ENCODE measurements around the gene SHISA6.

Gene SHISA6

DNA sequence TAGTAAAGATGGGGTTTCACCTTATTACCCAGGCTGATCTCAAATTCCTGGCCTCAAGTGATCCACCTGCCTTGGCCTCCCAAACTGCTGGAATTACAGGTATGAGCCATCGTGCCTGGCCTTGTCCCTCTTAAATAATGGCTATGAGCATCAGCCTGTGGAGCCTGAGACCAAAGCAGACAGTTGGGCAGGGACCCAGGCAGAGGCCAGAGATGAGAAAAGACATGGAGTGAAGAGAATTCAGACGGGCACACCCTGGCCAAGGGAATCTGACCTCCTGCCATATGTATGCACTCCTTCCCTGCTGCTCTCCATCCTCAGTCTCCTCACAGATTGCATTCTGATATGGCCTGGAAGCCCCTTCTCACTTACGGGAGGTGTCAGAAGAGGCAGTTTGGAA is 258.9 kb downstream of the SHISA6 start:
- TF ChIP-seq, protein P1, sequence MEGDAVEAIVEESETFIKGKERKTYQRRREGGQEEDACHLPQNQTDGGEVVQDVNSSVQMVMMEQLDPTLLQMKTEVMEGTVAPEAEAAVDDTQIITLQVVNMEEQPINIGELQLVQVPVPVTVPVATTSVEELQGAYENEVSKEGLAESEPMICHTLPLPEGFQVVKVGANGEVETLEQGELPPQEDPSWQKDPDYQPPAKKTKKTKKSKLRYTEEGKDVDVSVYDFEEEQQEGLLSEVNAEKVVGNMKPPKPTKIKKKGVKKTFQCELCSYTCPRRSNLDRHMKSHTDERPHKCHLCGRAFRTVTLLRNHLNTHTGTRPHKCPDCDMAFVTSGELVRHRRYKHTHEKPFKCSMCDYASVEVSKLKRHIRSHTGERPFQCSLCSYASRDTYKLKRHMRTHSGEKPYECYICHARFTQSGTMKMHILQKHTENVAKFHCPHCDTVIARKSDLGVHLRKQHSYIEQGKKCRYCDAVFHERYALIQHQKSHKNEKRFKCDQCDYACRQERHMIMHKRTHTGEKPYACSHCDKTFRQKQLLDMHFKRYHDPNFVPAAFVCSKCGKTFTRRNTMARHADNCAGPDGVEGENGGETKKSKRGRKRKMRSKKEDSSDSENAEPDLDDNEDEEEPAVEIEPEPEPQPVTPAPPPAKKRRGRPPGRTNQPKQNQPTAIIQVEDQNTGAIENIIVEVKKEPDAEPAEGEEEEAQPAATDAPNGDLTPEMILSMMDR (conservative IDR thresholded peaks at IDR 0.05; ENCODE audit: low read depth, low read length) = no peak
- no peak overlapping the region for H3K4me3 ChIP-seq (ENCODE audit: low read length)
- no peak for DNase-seq (ENCODE audit: low read depth)

DNA sequence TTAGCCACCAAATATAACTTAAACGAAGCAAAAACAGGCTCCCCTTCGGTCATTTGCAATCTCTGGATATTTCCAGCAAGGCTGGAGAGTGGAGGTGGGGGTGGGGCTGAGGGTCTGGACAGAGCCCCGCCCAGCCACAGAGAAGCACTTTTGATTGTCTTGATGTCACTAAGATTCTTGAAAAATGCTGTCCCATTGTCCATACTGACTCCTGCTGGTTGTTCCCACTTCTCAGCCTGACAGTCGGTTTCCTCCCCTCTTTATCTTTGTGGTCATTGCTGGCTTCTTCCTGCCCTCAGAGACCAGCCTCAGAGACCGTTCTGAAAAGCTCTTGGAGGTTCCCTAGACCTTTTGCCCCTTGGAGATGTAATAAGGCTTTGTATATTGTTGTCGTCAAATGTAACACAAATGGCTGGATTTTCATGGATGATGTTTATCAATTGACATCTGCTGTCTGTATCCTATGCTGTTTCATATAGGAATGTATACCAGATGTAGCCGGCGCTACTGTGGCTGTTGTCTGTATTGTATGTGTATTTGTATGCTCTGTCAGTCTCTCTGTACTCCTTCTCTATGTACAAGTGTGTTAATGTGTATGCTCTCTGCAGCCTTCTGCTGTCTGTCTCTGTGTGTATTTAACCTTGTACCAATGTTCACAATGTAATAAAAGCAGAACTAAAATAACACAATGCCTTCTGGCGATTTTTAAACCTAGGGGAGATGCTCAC is 262.5 kb downstream of the SHISA6 start:
- TF ChIP-seq, protein P1 (conservative IDR thresholded peaks at IDR 0.05; ENCODE audit: low read depth, low read length) = no peak
- H3K4me3 ChIP-seq (ENCODE audit: low read length) = no peak overlapping the region
- no peak for DNase-seq (ENCODE audit: low read depth)

DNA sequence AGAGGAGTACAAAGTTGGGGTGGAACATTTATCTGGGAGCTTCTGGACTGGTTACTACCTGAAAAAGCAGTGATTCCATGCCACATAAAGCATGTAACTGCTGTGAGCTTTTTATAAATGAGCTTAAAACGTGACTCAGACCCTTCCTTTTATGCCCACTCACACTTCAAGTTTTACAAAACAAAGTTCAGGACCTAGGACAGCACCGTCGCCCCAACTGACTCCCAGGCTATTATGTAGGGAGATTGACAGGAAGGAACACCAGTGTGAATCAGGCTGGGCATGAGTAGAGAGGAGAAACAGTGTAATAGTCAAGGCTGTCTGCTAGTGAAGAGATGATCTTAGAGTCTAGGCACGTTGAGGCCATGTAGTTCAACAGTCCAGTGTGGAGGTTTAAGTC is 265.6 kb downstream of the SHISA6 start:
- no peak for DNase-seq (ENCODE audit: low read depth)
- TF ChIP-seq, protein P1 (conservative IDR thresholded peaks at IDR 0.05; ENCODE audit: low read depth, low read length) = no peak
- no peak overlapping the region for H3K4me3 ChIP-seq (ENCODE audit: low read length)

DNA sequence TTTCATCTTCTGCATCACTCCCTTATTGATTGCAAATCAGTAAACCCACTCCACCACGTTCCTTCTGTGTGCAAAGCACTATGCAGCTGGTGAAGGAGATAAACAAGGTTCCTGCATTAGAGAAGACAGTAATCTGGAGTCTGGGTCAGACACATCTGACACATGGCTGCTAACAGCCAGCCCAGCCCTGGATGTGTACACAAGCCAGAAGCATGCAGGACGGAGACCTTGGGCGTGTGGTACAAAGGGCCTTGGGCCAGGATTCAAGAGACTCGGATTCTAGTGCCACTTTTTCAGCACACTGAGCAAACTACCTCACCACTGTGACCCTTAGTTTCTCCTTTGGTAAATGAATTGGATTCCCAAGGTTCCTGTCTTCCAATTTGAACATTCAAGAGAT is 270.7 kb downstream of the SHISA6 start:
- TF ChIP-seq, protein P1 (conservative IDR thresholded peaks at IDR 0.05; ENCODE audit: low read depth, low read length) = no peak
- DNase-seq (ENCODE audit: low read depth) = no peak
- no peak overlapping the region for H3K4me3 ChIP-seq (ENCODE audit: low read length)

DNA sequence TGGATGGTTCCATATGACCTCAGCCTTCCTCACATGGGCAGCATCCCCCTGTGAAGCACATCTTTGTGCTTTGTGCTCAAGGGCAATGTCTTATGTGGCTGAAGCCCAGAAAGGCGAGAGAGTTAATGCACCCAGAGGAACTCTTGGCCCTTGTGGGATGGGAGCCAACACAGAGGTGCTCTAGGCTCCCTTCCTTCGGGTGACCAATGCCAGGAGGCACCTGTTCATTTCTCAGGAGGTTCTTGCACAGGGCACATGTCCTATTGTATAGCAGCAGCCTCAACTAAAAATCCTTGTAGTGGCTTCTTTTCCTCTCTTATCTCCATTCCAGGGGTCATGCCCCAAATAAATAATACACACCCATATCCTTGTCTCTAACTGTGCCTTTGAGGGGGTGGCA is 273.6 kb downstream of the SHISA6 start:
- H3K4me3 ChIP-seq (ENCODE audit: low read length) = no peak overlapping the region
- DNase-seq (ENCODE audit: low read depth) = no peak
- TF ChIP-seq, protein P1 (conservative IDR thresholded peaks at IDR 0.05; ENCODE audit: low read depth, low read length) = no peak

DNA sequence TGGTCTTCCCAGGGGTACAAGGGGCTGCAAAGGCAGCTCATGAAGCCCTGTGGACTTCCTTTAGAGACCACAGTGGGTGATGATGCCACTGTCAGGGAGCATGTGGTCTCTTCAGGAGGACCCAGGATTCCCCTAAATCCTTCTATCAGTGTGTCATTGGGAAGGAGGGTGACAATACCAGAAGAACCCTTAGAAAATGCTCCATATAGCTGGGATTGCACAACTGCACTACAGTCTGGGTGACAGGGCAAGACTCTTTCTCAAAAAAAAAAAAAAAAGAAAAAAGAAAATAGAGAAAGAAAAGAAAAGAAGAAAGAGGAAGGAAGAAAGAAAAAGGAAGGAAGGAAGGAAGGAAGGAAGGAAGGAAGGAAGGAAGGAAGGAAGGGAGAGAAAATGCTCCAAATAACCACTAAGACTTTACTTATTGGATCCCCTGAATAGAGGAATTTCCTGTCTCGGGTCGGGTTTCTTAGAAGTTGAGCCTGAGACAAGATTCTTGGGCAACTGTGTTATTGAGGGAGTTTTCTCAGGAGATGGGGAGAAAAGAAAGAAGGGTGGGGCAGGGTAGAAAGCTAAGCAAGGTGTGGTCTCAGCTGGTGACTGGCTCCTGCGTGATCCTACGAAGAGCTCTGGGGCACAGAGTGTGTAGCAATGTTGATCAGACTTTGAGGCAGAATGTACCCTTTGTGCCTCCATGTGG is 274.1 kb downstream of the SHISA6 start:
- DNase-seq (ENCODE audit: low read depth) = no peak
- no peak overlapping the region for H3K4me3 ChIP-seq (ENCODE audit: low read length)
- TF ChIP-seq, protein P1 (conservative IDR thresholded peaks at IDR 0.05; ENCODE audit: low read depth, low read length) = no peak

DNA sequence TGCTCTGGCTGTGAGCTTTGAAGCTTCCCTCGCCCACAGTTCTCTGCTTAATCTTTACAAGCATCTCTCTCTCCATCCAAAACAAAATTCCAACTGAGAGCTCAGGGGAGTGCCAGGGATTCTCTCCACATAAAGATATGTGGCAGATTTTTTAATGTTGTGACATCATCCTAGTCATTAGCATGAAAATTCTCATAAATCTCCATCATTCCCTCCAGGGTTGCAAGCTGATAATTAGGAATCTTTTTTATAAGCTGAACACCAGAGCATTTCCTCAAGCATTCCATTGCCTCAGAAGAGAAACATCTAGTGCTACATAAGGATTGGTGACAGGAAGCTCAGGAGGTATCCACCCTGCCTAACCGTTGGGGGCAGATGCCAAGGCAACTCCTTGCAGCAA is 274.9 kb downstream of the SHISA6 start:
- H3K4me3 ChIP-seq (ENCODE audit: low read length) = no peak overlapping the region
- TF ChIP-seq, protein P1 (conservative IDR thresholded peaks at IDR 0.05; ENCODE audit: low read depth, low read length) = no peak
- no peak for DNase-seq (ENCODE audit: low read depth)
